ENCODE data around the gene LNPEP.

LNPEP gene

DNA sequence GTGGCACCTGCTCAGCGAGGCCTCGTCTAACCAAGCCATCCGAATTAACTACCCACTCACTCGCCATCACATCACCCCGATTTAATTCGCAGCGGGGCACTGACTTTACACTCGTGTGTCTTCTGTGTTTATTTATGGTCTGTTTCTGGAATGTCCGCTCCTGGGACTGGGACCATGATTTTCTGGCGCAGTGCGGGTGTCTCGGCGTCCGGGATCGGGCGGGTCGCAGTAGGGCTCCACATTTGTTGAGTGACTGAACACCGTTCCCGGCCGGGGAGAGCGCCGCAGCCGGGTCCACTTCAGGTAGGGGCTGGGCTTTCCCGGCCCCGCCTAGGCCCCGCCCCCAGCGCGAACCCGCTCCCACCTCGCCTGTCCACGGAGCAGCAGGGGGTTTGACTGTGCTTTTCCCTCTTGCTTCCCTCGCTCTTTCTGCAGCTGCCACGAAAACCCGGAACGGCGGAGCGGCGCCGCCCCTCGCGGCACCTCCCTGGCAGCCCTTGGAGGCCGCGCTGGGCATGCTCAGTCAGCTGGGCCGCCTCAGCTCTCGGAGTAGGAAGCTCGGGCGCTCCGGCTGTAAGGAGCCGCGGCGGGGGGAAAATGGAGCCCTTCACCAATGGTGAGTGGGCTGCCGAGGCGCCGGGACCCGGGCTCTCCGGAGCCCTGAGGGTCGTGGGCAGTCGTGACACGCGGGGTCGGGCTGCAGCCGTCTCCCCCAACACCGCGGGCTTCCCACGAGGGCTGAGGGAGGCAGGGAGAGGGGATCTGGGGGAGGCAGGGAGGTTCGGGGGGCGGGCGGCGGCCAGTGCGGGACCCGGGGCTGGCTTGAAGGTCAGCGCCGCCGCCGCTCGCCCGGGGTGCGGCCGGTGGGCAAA, at the start of gene LNPEP:
Gene LNPEP (plus strand): TSS at position 522 of the 872 bp plus-strand sequence. CDS start 76 bp downstream, at position 598.
- DNase-seq (ENCODE audit: low read depth in 2 of 2), result peak; percentile 92

DNA sequence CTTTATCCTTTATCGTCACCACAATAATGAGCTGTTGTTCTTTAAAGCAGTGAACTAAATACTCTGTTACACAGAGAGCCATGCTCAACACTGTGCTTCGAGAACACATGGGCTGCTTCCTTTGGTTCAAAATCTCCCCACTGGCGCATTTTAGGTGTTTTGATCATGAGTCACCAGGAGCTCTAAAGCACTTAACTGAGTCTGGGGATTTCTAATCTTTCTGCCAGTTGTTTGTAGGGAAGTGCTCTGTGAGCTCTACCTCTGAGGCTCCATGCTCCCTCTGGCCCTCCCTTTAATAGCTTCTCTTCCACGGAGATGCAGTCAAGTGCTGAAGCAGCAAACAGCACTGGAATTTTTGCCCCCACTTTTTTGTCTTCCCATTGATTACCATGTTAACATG, 42.5 kb upstream of the LNPEP start:
- DNase-seq (ENCODE audit: low read depth in 2 of 2), result peak; percentile 52 to 57

DNA sequence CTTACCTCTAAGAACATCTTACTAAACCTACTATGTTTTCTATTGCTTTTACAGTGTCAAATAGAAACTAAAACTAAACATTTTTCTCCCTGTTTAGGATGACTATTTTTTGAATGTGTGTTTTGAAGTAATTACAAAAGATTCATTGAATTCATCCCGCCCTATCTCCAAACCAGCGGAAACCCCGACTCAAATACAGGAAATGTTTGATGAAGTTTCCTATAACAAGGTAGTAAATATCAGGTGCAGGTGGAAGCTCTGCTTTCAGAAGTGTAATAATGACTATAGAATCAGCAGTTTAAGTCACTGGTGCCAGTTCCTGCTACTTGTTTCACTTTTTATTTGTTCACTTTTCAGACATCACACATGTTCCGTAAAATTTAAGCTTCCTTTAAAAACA, 39.6 kb upstream of the LNPEP start:
- no peak for DNase-seq (ENCODE audit: low read depth in 2 of 2)

DNA sequence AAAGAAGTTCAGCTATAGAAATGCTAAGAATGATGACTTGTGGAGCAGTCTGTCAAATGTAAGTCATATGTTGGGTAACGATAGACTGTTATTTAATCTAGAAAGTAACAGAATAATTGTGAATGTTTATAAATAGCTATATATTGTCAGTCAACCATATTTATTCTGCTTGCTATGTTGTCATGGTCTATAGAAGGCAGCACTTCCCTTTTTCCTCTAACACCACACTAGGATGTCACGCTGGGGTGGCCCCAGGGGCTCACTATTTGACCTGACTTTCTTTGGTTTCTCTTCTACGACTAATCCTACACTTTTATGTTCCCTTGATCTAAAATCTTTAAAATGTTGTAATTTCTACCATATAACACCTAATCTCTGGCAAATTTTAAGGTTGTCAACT, 39.1 kb upstream of the LNPEP start:
- no peak for DNase-seq (ENCODE audit: low read depth in 2 of 2)

DNA sequence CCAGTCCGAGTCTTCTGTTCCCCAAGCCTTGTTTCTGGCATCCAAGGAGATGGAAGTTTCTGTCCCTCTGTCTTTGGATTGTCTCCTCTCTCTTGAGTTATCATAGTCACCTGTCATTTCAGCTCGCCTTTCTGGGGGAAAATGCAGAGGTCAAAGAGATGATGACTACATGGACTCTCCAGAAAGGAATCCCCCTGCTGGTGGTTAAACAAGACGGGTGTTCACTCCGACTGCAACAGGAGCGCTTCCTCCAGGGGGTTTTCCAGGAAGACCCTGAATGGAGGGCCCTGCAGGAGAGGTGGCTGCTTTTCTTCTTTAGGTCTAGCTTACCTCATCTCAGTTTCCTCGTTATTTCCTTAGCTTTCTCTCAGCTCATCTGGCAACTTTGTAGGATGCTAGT, 34.5 kb upstream of the LNPEP start:
- DNase-seq (ENCODE audit: low read depth in 2 of 2), result no peak

DNA sequence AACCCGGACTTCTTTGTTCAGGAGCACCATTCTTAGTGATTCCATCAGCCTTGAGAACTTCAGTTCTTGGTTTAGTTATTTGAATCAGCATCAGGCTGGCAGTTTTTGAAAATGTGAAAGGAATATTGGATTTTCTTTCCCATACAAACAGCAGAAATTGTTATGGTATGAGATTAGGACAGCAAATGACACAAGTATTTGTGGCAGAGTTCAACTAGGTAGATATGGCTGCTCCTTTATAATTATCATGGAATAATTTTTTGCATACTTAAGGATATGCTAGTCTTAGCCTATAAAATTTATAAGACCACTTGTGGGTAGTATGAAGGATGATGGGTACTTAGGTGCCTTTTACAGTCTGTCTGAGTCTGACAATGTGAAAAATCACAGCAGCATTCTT, 34.0 kb upstream of the LNPEP start:
- DNase-seq (ENCODE audit: low read depth in 2 of 2), result no peak

DNA sequence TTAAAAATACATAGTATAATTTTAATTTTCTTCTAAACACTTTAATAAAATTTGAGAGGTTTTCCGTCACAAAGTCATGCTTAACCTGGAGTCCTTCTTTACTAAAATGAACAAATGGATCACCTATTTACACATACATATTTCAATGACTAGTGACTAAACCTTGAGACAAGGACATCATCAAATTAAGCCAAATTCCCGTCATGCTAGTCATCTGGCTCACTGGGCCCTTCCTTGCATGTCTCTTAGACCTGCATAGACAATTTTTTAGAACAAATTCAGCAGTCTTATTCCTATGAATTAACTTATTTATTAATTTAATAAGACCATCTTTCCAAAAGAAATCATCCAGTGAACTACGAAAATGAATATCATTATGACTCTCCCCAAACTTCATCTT, 33.0 kb upstream of the LNPEP start:
- DNase-seq (ENCODE audit: low read depth in 2 of 2), result no peak

DNA sequence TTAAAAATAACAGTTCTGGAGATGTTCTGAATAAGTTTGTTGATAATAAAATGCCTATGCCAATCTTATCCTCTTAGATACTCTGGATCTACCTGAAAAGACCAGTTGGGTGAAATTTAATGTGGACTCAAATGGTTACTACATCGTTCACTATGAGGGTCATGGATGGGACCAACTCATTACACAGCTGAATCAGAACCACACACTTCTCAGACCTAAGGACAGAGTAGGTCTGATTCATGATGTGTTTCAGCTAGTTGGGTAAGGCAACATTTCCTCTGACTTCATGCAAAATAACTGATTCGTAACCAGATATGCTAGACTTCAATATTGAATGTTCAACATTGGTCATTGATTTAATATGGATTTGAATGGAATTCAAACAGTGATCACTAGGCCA, 32.6 kb upstream of the LNPEP start:
- no peak for DNase-seq (ENCODE audit: low read depth in 2 of 2)

DNA sequence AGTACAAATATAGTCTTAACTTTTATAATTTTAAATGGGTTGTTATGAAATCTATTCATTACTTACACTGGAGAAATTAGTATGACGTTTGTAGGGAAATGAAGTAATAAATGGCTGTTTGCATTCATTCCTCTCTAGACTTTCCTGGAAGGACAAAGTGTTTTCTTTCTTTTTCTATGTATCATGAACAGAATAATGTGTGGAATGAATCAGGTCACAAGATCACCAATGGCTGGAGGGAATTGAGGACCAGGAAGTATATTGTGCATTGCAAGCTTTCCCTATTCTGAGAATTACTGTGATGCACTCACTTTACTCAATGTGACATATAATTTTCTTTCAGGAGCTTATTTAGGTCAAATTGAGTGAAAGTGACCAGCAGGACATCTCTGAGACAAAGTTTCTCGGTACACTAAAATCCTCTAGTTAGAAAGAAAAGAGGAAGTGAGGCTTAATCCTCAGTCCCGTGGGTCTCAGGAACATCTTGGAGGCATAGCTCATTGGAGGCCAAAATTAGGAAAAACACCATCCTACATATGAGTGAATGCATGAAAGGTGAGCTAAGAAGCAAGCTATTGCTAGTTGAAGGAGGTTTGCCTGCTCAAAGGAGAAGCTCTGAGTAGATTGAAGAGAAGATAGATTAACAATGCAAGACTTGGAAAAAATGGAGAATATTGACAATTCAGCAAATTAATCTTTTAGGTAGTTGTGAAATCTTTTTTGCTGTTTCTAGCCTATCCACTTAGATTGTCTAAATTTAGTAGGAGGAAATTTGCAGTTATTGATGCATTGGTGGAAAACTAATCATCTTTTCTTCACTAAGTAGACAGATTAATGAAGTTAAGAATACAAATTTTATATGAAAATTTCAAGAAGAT, 31.6 kb upstream of the LNPEP start:
- no peak for DNase-seq (ENCODE audit: low read depth in 2 of 2)

DNA sequence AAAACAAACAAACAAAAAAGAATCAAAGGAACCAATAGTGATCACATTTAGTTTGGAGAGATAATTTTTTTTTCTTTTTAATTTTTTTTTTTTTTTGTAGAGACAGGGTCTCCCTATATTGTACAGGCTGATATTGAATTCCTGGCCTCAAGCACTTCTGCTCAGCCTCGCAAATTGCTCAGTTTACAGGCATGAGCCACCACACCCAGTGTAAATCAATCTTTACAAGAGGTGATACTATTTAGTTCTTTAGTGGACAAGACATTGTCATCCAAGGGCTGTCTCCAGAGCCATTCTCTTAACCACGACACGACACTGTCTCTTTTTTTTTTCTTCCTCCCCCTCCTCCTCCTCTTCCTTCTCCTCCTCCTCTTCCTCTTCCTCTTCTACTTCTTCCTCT, 30.0 kb upstream of the LNPEP start:
- no peak for DNase-seq (ENCODE audit: low read depth in 2 of 2)

DNA sequence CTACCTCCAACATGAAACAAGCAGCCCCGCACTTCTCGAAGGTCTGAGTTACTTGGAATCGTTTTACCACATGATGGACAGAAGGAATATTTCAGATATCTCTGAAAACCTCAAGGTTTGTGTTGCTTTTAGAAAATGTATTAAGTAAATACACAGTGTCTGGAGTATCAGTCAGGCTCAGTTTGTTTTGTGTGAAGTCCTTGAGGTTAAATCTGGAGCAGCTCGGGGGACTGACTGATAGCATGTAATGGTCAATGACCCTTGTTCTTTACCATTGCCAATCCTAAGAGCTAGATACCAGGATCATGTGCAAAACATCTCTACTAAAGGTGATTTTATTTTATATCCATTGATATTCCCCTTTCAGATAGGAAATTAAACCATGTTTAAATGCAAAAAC, 26.9 kb upstream of the LNPEP start:
- DNase-seq (ENCODE audit: low read depth in 2 of 2), result no peak

DNA sequence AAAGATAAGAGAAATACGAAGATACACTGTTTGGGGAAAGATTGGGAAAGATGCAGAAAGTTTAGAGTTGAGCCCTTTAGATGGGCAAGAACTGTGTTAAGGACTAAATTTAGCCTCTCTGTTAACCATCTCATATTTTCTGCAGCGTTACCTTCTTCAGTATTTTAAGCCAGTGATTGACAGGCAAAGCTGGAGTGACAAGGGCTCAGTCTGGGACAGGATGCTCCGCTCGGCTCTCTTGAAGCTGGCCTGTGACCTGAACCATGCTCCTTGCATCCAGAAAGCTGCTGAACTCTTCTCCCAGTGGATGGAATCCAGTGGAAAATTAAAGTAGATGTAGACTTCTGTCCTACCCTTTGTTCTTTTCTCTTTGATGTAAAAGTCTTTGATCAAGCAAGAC, 26.4 kb upstream of the LNPEP start:
- DNase-seq (ENCODE audit: low read depth in 2 of 2), result no peak

DNA sequence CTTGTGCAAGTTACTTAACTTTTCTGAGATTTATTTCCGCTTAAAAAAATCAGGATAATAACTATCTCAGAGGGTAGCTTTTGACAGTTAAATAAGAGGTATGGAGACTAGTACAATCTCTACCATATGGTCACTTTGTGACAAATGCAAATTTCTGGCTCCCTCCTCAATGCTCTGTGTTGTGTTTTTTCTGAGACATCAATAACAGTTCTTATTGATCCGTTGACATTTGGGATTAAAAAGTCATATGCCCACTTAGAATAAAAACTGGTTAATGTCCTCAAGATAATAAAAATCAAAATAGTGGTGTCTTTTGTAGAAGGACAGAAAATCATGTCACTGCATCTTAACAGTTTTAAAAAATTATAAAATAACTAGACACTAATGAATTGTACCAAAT, 24.7 kb upstream of the LNPEP start:
- no peak for DNase-seq (ENCODE audit: low read depth in 2 of 2)

DNA sequence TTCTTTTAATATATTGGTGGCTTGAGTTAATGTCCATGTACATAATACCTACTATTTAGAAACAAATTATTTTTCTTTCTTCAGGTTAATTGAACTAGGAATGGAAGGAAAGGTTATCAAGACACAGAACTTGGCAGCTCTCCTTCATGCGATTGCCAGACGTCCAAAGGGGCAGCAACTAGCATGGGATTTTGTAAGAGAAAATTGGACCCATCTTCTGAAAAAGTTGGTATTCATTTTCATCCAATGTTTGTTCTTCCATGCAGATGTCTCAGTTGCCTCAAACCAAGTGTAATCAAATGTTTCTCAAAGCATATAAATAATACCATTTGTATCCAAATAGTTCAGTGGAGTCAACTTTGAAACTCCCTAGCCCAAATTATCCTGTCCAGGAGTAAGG, 22.6 kb upstream of the LNPEP start:
- no peak for DNase-seq (ENCODE audit: low read depth in 2 of 2)

DNA sequence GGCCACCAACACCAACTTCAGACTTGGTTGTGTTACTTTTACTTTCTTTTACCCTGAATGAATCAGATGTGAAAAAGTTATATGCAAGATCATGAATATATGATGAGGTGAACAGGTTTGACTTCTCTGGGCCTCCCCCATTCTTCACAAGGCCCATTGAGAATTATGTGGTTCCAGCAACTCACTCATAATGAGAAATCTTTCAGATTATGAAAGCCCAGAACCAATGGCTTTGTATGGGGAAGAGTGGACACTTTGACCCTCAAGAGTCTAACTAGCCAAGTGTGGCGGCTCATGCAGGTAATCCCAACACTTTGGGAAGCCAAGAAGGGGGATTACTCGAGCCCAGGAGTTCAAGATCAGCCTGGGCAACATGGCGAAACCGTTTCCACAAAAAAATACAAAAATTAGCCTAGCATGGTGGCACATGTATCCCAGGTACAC, 16.1 kb upstream of the LNPEP start:
- no peak for DNase-seq (ENCODE audit: low read depth in 2 of 2)

DNA sequence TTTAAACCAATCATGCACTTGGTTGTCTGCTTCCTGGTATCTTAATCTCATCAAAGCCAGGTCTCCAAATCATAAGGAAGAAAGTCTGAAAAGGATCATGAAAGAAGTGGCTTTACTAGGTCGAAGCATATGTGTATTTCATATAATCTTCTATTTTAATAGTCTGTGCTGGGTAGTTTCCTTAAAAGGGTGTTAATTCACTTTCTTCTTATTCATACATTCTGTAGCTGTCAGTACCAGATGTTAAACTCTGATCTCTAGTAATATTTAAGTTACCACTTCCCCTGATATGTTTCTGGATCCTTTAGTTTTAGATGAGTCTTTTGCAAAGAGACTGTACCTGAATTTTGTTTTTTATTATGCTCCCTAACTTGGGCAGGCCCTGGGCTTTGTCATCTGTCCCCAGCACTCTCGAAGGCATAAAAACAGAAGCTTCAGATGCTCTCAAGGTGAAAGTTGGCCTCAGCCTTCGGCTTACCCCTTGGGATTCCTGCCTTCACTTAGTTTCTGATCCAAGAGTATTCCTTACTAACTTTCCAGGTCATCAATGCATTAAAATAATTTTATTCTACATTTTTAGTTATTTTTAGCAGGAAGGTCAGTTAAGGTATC, 15.0 kb upstream of the LNPEP start:
- DNase-seq (ENCODE audit: low read depth in 2 of 2), result no peak

DNA sequence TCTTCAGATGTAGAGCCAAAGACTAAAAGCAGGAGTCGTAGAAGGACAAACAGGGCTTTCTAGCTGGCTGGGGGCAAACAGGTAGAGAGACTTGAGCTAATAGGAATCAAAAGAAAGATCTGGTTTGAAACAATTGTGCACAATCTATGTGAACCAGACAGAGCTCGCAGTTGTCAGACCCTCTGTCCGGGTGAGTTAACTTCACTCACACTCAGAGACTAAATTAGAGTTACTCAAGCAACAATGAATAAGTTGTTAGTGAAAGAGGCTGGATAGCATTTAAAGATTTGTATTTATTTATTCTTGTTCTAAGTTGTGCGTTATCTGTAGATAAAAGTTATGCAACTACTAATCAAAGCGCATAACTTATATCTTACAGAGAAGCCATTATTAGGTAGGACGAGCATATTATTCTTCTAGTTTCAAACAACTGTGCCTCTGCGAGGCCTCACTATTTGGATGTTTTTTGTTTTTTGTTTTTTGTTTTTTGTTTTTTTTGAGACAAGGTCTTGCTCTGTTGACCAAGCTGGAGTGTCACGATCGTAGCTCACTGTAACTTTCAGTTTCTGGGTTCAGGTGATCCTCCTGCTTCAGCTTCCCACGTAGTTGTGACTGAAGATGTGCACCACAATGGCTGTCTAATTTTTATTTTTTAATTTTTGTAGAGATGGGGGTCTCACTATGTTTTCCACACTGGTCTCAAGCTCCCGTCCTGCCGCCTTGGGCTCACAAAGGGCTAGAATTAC, 13.2 kb upstream of the LNPEP start:
- no peak for DNase-seq (ENCODE audit: low read depth in 2 of 2)

DNA sequence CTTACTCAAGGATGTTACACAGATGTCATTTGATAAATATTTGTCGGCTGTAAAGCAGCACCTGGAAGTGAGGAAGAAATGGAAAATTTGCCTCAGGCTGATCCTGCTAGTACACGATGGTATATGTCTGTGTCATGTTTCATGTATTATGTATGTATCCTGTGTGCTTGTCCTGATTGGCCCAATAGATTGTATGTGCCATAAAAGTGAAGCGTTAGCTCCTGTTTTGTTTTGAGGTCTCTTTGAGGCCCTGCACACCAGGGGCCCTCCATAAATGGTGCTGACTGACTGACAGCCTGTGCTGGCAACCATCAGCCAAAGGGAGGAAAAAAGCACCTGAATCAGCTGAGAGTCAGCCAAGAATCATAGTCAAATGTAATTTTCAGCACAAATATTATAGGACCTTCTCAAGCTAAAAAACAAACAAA, 11.8 kb upstream of the LNPEP start:
- DNase-seq (ENCODE audit: low read depth in 2 of 2), result no peak

DNA sequence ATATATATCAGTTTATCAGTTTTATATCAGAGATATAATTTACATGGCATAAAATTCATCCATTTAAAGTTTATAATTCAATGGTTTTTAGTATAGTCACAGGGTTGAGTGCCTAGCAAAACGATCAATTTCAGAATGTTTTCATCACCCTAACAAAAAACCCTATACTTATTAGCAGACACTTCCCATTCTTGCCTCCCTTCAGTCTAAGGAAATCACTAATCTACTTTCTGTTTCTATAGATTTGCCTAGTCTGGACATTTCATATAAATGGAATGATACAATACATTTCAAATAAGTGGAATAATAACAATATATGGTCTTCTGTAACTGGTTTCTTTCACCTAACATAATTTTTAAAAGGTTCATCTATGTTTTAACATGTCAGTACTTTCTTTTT, 9.6 kb upstream of the LNPEP start:
- DNase-seq (ENCODE audit: low read depth in 2 of 2), result no peak

DNA sequence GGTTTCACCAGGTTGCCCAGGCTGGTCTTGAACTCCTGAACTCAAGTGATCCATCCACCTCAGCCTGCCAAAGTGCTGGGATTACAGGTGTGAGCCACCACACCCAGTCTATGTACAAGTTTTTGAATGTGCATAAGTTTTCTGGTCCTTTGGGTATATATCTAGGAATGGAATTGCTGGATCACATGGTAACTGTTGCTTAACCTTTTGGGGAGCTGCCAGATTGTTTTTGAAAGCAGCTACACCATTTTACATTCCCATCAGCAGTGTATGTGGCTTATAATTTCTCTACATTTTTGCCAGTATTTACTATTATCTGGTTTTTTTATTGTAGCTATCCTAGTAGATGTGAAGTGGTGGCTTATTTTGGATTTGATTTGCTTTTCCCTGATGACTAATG, 8.9 kb upstream of the LNPEP start:
- DNase-seq (ENCODE audit: low read depth in 2 of 2), result no peak

DNA sequence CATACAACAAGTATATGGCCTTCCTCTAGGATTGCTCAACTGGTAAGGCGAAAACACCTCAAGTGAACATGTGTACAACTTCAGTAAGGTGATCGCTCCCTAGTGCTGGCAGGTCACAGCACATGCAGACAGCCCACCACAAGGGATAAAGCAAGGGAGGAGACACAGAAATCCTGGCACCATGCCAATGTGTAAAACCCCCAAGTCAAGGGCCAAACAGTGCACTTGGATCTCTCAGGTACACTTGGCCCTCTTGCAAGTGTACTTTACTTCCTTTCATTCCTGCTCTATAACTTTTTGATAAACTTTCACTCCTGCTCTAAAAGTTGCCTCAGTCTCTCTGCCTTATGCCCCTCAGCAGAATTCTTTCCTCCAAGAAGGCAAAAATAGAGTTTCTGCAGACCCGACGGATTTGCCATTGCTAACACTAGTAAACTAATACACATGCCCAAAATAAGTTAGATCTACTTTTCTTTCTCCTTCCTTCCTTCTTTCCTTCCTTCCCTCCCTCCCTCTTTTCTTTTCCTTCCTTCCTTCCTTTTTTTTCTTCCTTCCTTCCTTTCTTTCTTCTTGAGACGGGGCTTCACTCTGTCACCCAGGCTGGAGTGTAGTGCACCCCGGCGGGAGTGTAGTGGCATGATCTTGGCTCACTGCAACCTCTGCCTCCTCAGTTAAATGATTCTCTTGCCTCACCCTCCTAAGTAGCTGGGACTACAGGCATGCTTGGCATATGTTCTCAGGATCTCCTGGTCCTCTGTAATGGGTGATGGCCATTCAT, 6.8 kb upstream of the LNPEP start:
- DNase-seq (ENCODE audit: low read depth in 2 of 2), result no peak
